Adrenal gland (tissue), 12 donors: Measurements from ENCODE around the gene MOGAT1. TPM values are rescaled to one million over a fixed set of nuclear protein-coding genes. Genes with fewer than 3 reads are reported as not detected.

Experiments
- DNase-seq, 7 donors: peaks; one replicate each; pipeline ENCODE4 v3.0.0-alpha.2; 2019 to 2020
- H3K27ac ChIP-seq, 5 donors: fragments of 200-600 bp; sonication (generic) in 4 of 5; 1 replicate in 3 of 5; 2 replicates in 2 of 5; pipeline versions ENCODE4 v1.5.1 to v1.8.0; 2016 to 2020; ENCODE audit warnings: mild to moderate bottlenecking in 1 of 5
- H3K27me3 ChIP-seq: fragments of 200-600 bp; 2 replicates; pipeline ENCODE4 v1.8.0; 2021
- H3K36me3 ChIP-seq, 2 donors: fragments of 200-600 bp; replicated peaks in 1 of 2; 1 replicate in 1 of 2; 2 replicates in 1 of 2; pipeline versions ENCODE4 v1.5.1 to v1.8.0; 2018 to 2022
- H3K4me1 ChIP-seq, 2 donors: fragments of 200-600 bp; replicated peaks in 1 of 2; 1 replicate in 1 of 2; 2 replicates in 1 of 2; pipeline versions ENCODE4 v1.5.1 to v1.8.0; 2018 to 2021
- H3K4me3 ChIP-seq, 4 donors: fragments of 200-600 bp; sonication (generic) in 3 of 4; one replicate each; pipeline ENCODE4 v1.5.1; 2016 to 2018
- H3K9me3 ChIP-seq, 3 donors: fragments of 200-600 bp; sonication (generic) in 1 of 3; replicated peaks in 1 of 3; 1 replicate in 2 of 3; 2 replicates in 1 of 3; pipeline versions ENCODE4 v1.5.1 to v1.8.0; 2016 to 2021
- POLR2A ChIP-seq, 2 donors: fragments of 450-650 bp; IDR thresholded peaks; one replicate each; pipeline ENCODE4 v1.6.1; 2017; ENCODE audit warnings: antibody characterized with exemption in 2 of 2, mild to moderate bottlenecking in 2 of 2, moderate library complexity in 1 of 2
- WGBS, 4 donors: extraction: QIAGEN DNeasy Blood & Tissue Kit in 2 of 4; methylation state at CpG; one replicate each; pipeline versions ENCODE4 v1.1.5 to v1.1.7; 2013 to 2017; 5-methylcytosine and 5-hydroxymethylcytosine counted together
- intact Hi-C, 2 donors: fragments of 100-400 bp; cut with DNase I; formaldehyde crosslinking; loops; one replicate each; pipeline versions ENCODE4 v1.14.1 to v1.15.0; 2022 to 2023
- polyA plus RNA-seq, 3 donors: library from polyadenylated mRNA; stranded (reverse); fragments of 200-250 nt in 2 of 3; fragments of 350-450 nt in 1 of 3; fragmentation: Illumina TruSeq in 1 of 3; extraction: RNeasy Lipid Tissue Mini Kit (QIAGEN cat#74804) in 1 of 3; gene quantifications; one replicate each; pipeline ENCODE4 v1.2.3, GENCODE V29; 2013 to 2014
- total RNA-seq, 9 donors: library from RNA; depleted of rRNA in 4 of 9; stranded (reverse); fragments of >200 nt in 4 of 9; fragments of 120-200 nt in 1 of 9; fragmentation: NEBNext Ultra II Directional in 1 of 9; extraction: Animal tissue kit (Norgen Biotek cat#: 25700) in 1 of 9; gene quantifications; one replicate each; pipeline versions ENCODE4 v1.1.0 to v1.2.4, GENCODE V29; 2013 to 2023
- TF ChIP-seq, protein P1 (sequence below), 6 experiments: fragments of 450-650 bp in 4 of 6; fragments of 200-600 bp in 2 of 6; sonication (generic) in 1 of 6; IDR thresholded peaks; 1 replicate in 5 of 6; 2 replicates in 1 of 6; pipeline versions ENCODE4 v1.5.1 to v1.8.0; 2016 to 2021; ENCODE audit warnings: antibody characterized with exemption in 6 of 6, mild to moderate bottlenecking in 2 of 6, moderate library complexity in 1 of 6
- donor health status: healthy with polysubstance abuse.
- donor health status: Bipolar disorder and iron deficiency.
- donor health status: DM: yes; HTN: yes; CAD: no.
- donor health status: DM: no; HTN: no; CAD: no.
- donor health status: DM: no; HTN: no; CAD: no.
- donor health status: DM: yes; HTN: yes; CAD: no.

Gene MOGAT1
- total and polyA plus RNA-seq, 12 donors: 0.20 TPM; not detected in 11

DNA sequence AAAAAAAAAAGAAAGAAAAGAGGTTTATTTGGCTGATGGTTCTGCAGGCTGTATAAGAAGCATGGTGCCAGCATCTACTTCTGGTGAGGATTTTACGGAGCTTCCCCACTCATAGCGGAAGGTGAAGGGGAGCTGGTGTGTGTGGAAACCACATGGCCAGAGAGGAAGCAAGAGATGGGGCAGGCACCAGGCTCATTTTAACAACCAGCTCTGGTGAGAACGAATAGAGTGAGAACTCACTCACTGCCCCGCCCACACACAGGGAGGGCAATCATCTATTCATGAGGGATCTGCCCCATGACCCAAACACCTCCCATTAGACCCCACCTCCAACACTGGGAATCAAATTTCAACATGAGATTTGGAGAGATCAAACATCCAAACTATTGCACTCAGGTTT, 68.5 kb downstream of the MOGAT1 start:
- intact Hi-C loops: no loop called here
- 87 to 94% (median 89%) methylated on average over 4 of the region's 4 CpGs for WGBS, 4 donors
- Histone ChIP-seq H3K9me3 (no peaks in the 10 kb centered on the region), H3K36me3 (no peaks in the 10 kb centered on the region), H3K4me1 (peaks cover 0 to 6% of the 10 kb centered on the region in 2 donors), H3K27me3 (no peaks in the 10 kb centered on the region), H3K27ac (no peak overlapping the region), H3K4me3 (no peak overlapping the region)
- no peak for DNase-seq
- TF ChIP-seq, protein P1, sequence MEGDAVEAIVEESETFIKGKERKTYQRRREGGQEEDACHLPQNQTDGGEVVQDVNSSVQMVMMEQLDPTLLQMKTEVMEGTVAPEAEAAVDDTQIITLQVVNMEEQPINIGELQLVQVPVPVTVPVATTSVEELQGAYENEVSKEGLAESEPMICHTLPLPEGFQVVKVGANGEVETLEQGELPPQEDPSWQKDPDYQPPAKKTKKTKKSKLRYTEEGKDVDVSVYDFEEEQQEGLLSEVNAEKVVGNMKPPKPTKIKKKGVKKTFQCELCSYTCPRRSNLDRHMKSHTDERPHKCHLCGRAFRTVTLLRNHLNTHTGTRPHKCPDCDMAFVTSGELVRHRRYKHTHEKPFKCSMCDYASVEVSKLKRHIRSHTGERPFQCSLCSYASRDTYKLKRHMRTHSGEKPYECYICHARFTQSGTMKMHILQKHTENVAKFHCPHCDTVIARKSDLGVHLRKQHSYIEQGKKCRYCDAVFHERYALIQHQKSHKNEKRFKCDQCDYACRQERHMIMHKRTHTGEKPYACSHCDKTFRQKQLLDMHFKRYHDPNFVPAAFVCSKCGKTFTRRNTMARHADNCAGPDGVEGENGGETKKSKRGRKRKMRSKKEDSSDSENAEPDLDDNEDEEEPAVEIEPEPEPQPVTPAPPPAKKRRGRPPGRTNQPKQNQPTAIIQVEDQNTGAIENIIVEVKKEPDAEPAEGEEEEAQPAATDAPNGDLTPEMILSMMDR (IDR thresholded peaks at IDR 0.05): no peak
- no peak for TF ChIP-seq POLR2A (IDR thresholded peaks at IDR 0.05)

DNA sequence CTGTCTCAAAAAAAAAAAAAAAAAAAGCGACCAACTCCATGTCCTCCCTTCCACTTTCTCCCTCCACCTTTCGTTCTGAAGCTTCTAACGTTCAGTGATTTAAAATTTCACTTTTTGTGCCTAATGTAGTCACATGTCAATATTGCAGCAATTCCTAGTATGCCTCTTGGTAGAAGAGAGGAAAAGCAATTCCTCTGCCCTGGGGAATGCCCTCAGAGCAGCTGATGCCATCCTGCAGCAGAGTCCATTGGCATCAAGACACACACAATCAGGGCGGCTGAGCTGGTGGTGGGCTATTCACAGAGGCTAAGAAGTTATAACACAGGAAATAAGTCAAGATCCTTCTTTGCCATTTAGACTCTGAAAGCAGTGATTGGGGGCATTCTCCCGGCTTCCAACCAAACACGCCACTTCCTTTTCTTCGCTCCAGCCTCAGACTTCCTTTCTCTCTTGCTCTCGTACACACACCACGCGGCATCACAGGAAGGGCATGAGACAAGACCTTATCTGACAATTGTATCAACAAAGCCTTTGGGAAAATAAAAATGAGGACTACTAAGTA, 71.9 kb downstream of the MOGAT1 start:
- Histone ChIP-seq H3K27me3 (no peaks in the 10 kb centered on the region), H3K36me3 (no peaks in the 10 kb centered on the region), H3K9me3 (no peaks in the 10 kb centered on the region), H3K27ac (peak overlapping the region in 2 of 5 donors; percentile 37 to 77), H3K4me1 (peaks cover 0 to 6% of the 10 kb centered on the region in 2 donors), H3K4me3 (no peak overlapping the region)
- WGBS, 4 donors: 52 to 61% (median 57%) methylated on average over 10 of the region's 10 CpGs
- no peak for TF ChIP-seq POLR2A (IDR thresholded peaks at IDR 0.05)
- TF ChIP-seq, protein P1 (IDR thresholded peaks at IDR 0.05): no peak
- peak; percentile 24 to 56 (median 34) for DNase-seq
- intact Hi-C loops: no loop called here

GRCh38 chr2:222745836-222746559, 74.5 kb downstream of the MOGAT1 start:
- peaks cover 0 to 6% of the 10 kb centered on the region in 2 donors for H3K4me1 ChIP-seq
- no peak overlapping the region for H3K4me3 ChIP-seq
- H3K27ac ChIP-seq: no peak overlapping the region
- intact Hi-C loops: no loop called here
- H3K9me3 ChIP-seq: no peaks in the 10 kb centered on the region
- WGBS, 4 donors: 72 to 80% (median 76%) methylated on average over 8 of the region's 8 CpGs
- H3K27me3 ChIP-seq: no peaks in the 10 kb centered on the region
- no peak for DNase-seq
- H3K36me3 ChIP-seq: no peaks in the 10 kb centered on the region
- no peak for TF ChIP-seq POLR2A (IDR thresholded peaks at IDR 0.05)
- TF ChIP-seq, protein P1 (IDR thresholded peaks at IDR 0.05): no peak

DNA sequence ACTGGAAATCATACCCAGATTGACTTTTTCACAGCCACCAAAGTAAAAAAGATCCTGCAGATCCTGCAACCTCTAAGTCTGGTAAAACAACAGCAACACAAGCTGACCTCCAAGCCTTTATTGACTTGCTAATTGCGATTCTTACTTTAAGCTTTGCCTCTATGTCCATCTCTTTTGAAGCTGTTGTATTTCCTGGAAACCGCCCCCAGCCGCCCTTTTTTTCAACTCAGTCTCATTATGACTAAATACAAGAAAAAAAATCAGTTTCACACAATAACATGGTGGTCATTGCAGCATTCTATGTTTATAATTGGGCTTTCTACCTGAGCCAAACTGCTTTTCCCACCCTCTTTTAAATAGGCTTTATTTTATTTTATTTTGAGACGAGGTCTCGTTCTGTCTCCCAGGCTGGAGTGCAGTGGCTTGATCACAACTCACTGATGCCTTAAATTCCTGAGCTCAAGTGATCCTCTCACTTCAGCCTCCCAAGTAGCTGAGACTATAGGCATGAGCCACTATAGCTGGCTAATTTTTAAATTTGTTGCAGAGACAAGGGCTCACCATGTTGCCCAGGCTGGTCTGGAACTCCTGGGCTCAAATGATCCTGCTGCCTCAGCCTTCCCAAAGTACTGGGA, 76.2 kb downstream of the MOGAT1 start:
- intact Hi-C loops: no loop called here
- no peak for TF ChIP-seq POLR2A (IDR thresholded peaks at IDR 0.05)
- TF ChIP-seq, protein P1 (IDR thresholded peaks at IDR 0.05): no peak

More for the DNA sequence above, 76.2 kb downstream of the MOGAT1 start:
- Histone ChIP-seq H3K27ac (no peak overlapping the region), H3K4me3 (no peak overlapping the region), H3K9me3 (no peaks in the 10 kb centered on the region), H3K4me1 (peaks cover 0 to 6% of the 10 kb centered on the region in 2 donors), H3K36me3 (no peaks in the 10 kb centered on the region), H3K27me3 (no peaks in the 10 kb centered on the region)
- DNase-seq: no peak
- WGBS, 4 donors: 70 to 92% (median 80%) methylated on average over 5 of the region's 5 CpGs
